Measurements from ENCODE around the gene OCA2. TPM values are rescaled to one million over a fixed set of nuclear protein-coding genes. Genes with fewer than 3 reads are reported as not detected.

The OCA2 gene
- polyA plus RNA-seq, 1 donor (not counting 4 experiments of a cell fraction or from before 2014, with no cell fraction given): 0.05 TPM

GRCh38 chr15:27835233-27835939 lies 263.7 kb downstream of the OCA2 start:
- TF ChIP-seq CTCF (optimal IDR thresholded peaks at IDR 0.05 in 1 of 3, IDR thresholded peaks at IDR 0.05 in 1 of 3, conservative IDR thresholded peaks at IDR 0.05 in 1 of 3; ENCODE audit: extremely low read depth in 1 of 3, insufficient read depth in 2 of 3, low read length in 3 of 3) (no peak), EZH2 (IDR thresholded peaks at IDR 0.05; ENCODE audit: low read length) (no peak)
- DNase-seq (ENCODE audit: low read depth, low spot score) (no peak), FAIRE-seq (no peak)
- Histone ChIP-seq H3K4me3 (ENCODE audit: control insufficient read depth in 2 of 3, extremely low read depth in 1 of 3, insufficient read depth in 2 of 3, low read depth in 1 of 3, low read length in 3 of 3) (no peak overlapping the region), H3K27ac (ENCODE audit: control insufficient read depth, insufficient read depth, low read length) (no peak overlapping the region), H2AFZ (ENCODE audit: control insufficient read depth, low read length) (no peak overlapping the region), H3K9ac (ENCODE audit: control insufficient read depth, extremely low read depth, insufficient read depth, low read length) (no peak overlapping the region), H3K36me3 (ENCODE audit: control insufficient read depth in 2 of 2, extremely low read depth in 1 of 2, insufficient read depth in 2 of 2, low read length in 2 of 2) (no peaks in the 10 kb centered on the region), H3K9me1 (ENCODE audit: control insufficient read depth, extremely low read depth, insufficient read depth, low read length) (no peaks in the 10 kb centered on the region), H4K20me1 (ENCODE audit: control insufficient read depth, extremely low read depth, insufficient read depth, low read length) (no peaks in the 10 kb centered on the region), H3K9me3 (ENCODE audit: control insufficient read depth, low read depth, low read length) (no peaks in the 10 kb centered on the region), H3K4me1 (ENCODE audit: control insufficient read depth, extremely low read depth, insufficient read depth, low read length) (no peaks in the 10 kb centered on the region), H3K27me3 (ENCODE audit: control insufficient read depth, extremely low read depth, insufficient read depth, low read length) (no peaks in the 10 kb centered on the region), H3K4me2 (ENCODE audit: control insufficient read depth, extremely low read depth, insufficient read depth, low read depth, low read length) (no peak overlapping the region), H3K79me2 (ENCODE audit: control insufficient read depth, insufficient read depth, low read length) (no peaks in the 10 kb centered on the region)
- dilution Hi-C loops (cut with MboI; ENCODE audit: extremely low pct_ligation_motif_present, low sequenced_read_pairs): no loop called here

- dilution Hi-C loops (cut with MboI; ENCODE audit: extremely low pct_ligation_motif_present, low sequenced_read_pairs): no loop called here
- no peaks in the 10 kb centered on the region for H3K9me3 ChIP-seq (ENCODE audit: control insufficient read depth, low read depth, low read length)
- no peak for DNase-seq (ENCODE audit: low read depth, low spot score)
- no peaks in the 10 kb centered on the region for H3K36me3 ChIP-seq (ENCODE audit: control insufficient read depth in 2 of 2, extremely low read depth in 1 of 2, insufficient read depth in 2 of 2, low read length in 2 of 2)
- TF ChIP-seq EZH2 (IDR thresholded peaks at IDR 0.05; ENCODE audit: low read length) (no peak), CTCF (optimal IDR thresholded peaks at IDR 0.05 in 1 of 3, IDR thresholded peaks at IDR 0.05 in 1 of 3, conservative IDR thresholded peaks at IDR 0.05 in 1 of 3; ENCODE audit: extremely low read depth in 1 of 3, insufficient read depth in 2 of 3, low read length in 3 of 3) (no peak)
- no peak overlapping the region for H3K4me3 ChIP-seq (ENCODE audit: control insufficient read depth in 2 of 3, extremely low read depth in 1 of 3, insufficient read depth in 2 of 3, low read depth in 1 of 3, low read length in 3 of 3)
- no peaks in the 10 kb centered on the region for H3K79me2 ChIP-seq (ENCODE audit: control insufficient read depth, insufficient read depth, low read length)
- no peak overlapping the region for H3K9ac ChIP-seq (ENCODE audit: control insufficient read depth, extremely low read depth, insufficient read depth, low read length)
- H3K9me1 ChIP-seq (ENCODE audit: control insufficient read depth, extremely low read depth, insufficient read depth, low read length): no peaks in the 10 kb centered on the region
- no peaks in the 10 kb centered on the region for H3K27me3 ChIP-seq (ENCODE audit: control insufficient read depth, extremely low read depth, insufficient read depth, low read length)
- H2AFZ ChIP-seq (ENCODE audit: control insufficient read depth, low read length): no peak overlapping the region
- no peaks in the 10 kb centered on the region for H4K20me1 ChIP-seq (ENCODE audit: control insufficient read depth, extremely low read depth, insufficient read depth, low read length)
- no peak overlapping the region for H3K27ac ChIP-seq (ENCODE audit: control insufficient read depth, insufficient read depth, low read length)
- H3K4me1 ChIP-seq (ENCODE audit: control insufficient read depth, extremely low read depth, insufficient read depth, low read length): no peaks in the 10 kb centered on the region
- no peak for FAIRE-seq
- H3K4me2 ChIP-seq (ENCODE audit: control insufficient read depth, extremely low read depth, insufficient read depth, low read depth, low read length): no peak overlapping the region
Observed at GRCh38 chr15:27834684-27835083, 264.4 kb downstream of the OCA2 start.
